GM23338 (cell line): ENCODE data around the gene TLNRD1. TPM values are rescaled to one million over a fixed set of nuclear protein-coding genes. Genes with fewer than 3 reads are reported as not detected.
A peak's percentile ranks its signal among the peaks of the same experiment; 100 is the strongest.

ENCODE experiments used
- ATAC-seq: fragments of 200-7000 bp; cut with Tn5 transposase; 3 replicates; pipeline ENCODE4 v1.9.1; 2020
- DNase-seq: peaks from one replicate; pipeline ENCODE4 v3.0.0-alpha.2; 2015; ENCODE audit warnings: low spot score
- H2AFZ ChIP-seq: fragments of 200-600 bp; sonication (generic); 2 replicates; pipeline ENCODE4 v1.8.0; 2016; ENCODE audit warnings: antibody characterized with exemption, mild to moderate bottlenecking, moderate library complexity
- H3F3A ChIP-seq: fragments of 200-600 bp; sonication (generic); replicated peaks from 2 replicates; pipeline ENCODE4 v1.8.0; 2017; ENCODE audit warnings: antibody characterized with exemption, mixed run types, low read depth
- H3K27ac ChIP-seq: fragments of 200-600 bp; sonication (generic); 2 replicates; pipeline ENCODE4 v1.6.1; 2016; ENCODE audit warnings: low read depth
- H3K27me3 ChIP-seq: fragments of 200-600 bp; sonication (generic); 2 replicates; pipeline ENCODE4 v1.8.0; 2016; ENCODE audit warnings: mild to moderate bottlenecking, mixed run types, moderate library complexity; ENCODE audit not compliant: insufficient read depth
- H3K36me3 ChIP-seq: fragments of 200-600 bp; sonication (generic); 2 replicates; pipeline ENCODE4 v1.8.0; 2016; ENCODE audit warnings: mild to moderate bottlenecking; ENCODE audit not compliant: insufficient read depth
- H3K4me1 ChIP-seq: fragments of 200-600 bp; sonication (generic); 2 replicates; pipeline ENCODE4 v1.8.0; 2016; ENCODE audit warnings: mild to moderate bottlenecking, moderate library complexity; ENCODE audit not compliant: insufficient read depth
- H3K4me2 ChIP-seq: fragments of 200-600 bp; sonication (generic); 2 replicates; pipeline ENCODE4 v1.7.1; 2017; ENCODE audit warnings: mixed run types
- H3K4me3 ChIP-seq: fragments of 200-600 bp; sonication (generic); 2 replicates; pipeline ENCODE4 v1.6.1; 2016; ENCODE audit warnings: mixed run types
- H3K79me2 ChIP-seq: fragments of 200-600 bp; sonication (generic); replicated peaks from 2 replicates; pipeline ENCODE4 v1.8.0; 2017; ENCODE audit warnings: mild to moderate bottlenecking; ENCODE audit not compliant: insufficient read depth
- H3K9me2 ChIP-seq: fragments of 200-600 bp; sonication (generic); 2 replicates; pipeline ENCODE4 v1.8.0; 2017; ENCODE audit not compliant: insufficient read depth
- H4K20me1 ChIP-seq: fragments of 200-600 bp; sonication (generic); replicated peaks from 2 replicates; pipeline ENCODE4 v1.8.0; 2017; ENCODE audit warnings: mild to moderate bottlenecking; ENCODE audit not compliant: insufficient read depth
- H3K27ac Mint-ChIP-seq: 2 replicates; pipeline ENCODE4 v1.8.0; 2020; ENCODE audit warnings: inconsistent platforms, mild to moderate bottlenecking, moderate library complexity, mixed read lengths
- H3K27me3 Mint-ChIP-seq: 3 replicates; pipeline ENCODE4 v1.8.0; 2022; ENCODE audit warnings: low read depth, mild to moderate bottlenecking, moderate library complexity, mixed read lengths, inconsistent platforms; ENCODE audit not compliant: insufficient read depth, poor library complexity
- H3K36me3 Mint-ChIP-seq: 3 replicates; pipeline ENCODE4 v1.8.0; 2021; ENCODE audit warnings: low read depth, mild to moderate bottlenecking, inconsistent platforms, moderate library complexity, mixed read lengths
- H3K4me1 Mint-ChIP-seq: 3 replicates; pipeline ENCODE4 v1.8.0; 2020; ENCODE audit warnings: mild to moderate bottlenecking, inconsistent platforms, mixed read lengths
- H3K4me3 Mint-ChIP-seq: 3 replicates; pipeline ENCODE4 v1.8.0; 2021; ENCODE audit warnings: moderate library complexity, mild to moderate bottlenecking, inconsistent platforms, mixed read lengths
- H3K9me3 Mint-ChIP-seq: 3 replicates; pipeline ENCODE4 v1.8.0; 2020; ENCODE audit warnings: moderate library complexity, mild to moderate bottlenecking, inconsistent platforms, mixed read lengths
- EZH2 ChIP-seq: fragments of 200-600 bp; sonication (generic); IDR thresholded peaks from one replicate; pipeline ENCODE4 v1.8.0; 2017; ENCODE audit warnings: antibody characterized with exemption, mild to moderate bottlenecking, low read depth; ENCODE audit not compliant: unreplicated experiment
- EZH2phosphoT487 ChIP-seq: fragments of 200-600 bp; sonication (generic); IDR thresholded peaks from one replicate; pipeline ENCODE4 v1.8.1; 2018; ENCODE audit warnings: antibody characterized with exemption; ENCODE audit not compliant: unreplicated experiment
- JUNB ChIP-seq: IDR thresholded peaks from one replicate; pipeline ENCODE4 v1.6.1; 2016; ENCODE audit warnings: antibody characterized with exemption; ENCODE audit not compliant: unreplicated experiment
- NANOG ChIP-seq: IDR thresholded peaks from 2 replicates; pipeline ENCODE4 v1.6.1; 2016; ENCODE audit warnings: antibody characterized with exemption, borderline replicate concordance
- POLR2AphosphoS5 ChIP-seq: IDR thresholded peaks from 2 replicates; pipeline ENCODE4 v1.6.1; 2016; ENCODE audit warnings: antibody characterized with exemption, low read depth
- STAT1 ChIP-seq: IDR thresholded peaks from one replicate; pipeline ENCODE4 v1.6.1; 2016; ENCODE audit warnings: antibody characterized with exemption; ENCODE audit not compliant: unreplicated experiment
- ZNF114 ChIP-seq: fragments of 250-450 bp; sonication (Bioruptor Pico); IDR thresholded peaks from 2 replicates; pipeline ENCODE4 v1.5.0; 2020; ENCODE audit warnings: mild to moderate bottlenecking, moderate library complexity
- ZNF331 ChIP-seq: fragments of 250-450 bp; sonication (Bioruptor Pico); IDR thresholded peaks from 2 replicates; pipeline ENCODE4 v1.5.0; 2020; ENCODE audit warnings: low read depth, mild to moderate bottlenecking, moderate library complexity
- polyA plus RNA-seq: library from polyadenylated mRNA; unstranded; fragments of >200 nt; fragmentation: Nextera tagmentation; extraction: Ambion mirVana; gene quantifications from 2 replicates; pipeline ENCODE4 v1.2.1, GENCODE V29; 2016
- total RNA-seq: library from RNA; depleted of rRNA; stranded (reverse); fragments of >200 nt; shearing (Covaris generic); gene quantifications from 2 replicates; pipeline ENCODE4 v1.2.3, GENCODE V29; 2014
- TF ChIP-seq, protein P1 (sequence below): IDR thresholded peaks from one replicate; pipeline ENCODE4 v1.6.1; 2018; ENCODE audit warnings: antibody characterized with exemption; ENCODE audit not compliant: unreplicated experiment
- TF ChIP-seq, protein P2 (sequence below): IDR thresholded peaks from 2 replicates; pipeline ENCODE4 v1.6.1; 2016; ENCODE audit warnings: antibody characterized with exemption
- TF ChIP-seq, protein P3 (sequence below), 2 experiments: fragments of 200-600 bp in 1 of 2; sonication (generic) in 1 of 2; conservative IDR thresholded peaks; 2 replicates each; pipeline versions ENCODE4 v1.5.1 to v1.6.1; 2016 to 2017; ENCODE audit warnings: antibody characterized with exemption in 2 of 2, low read depth in 2 of 2, mild to moderate bottlenecking in 2 of 2, moderate library complexity in 1 of 2

TLNRD1 gene
- total and polyA plus RNA-seq, 2 experiments from 2014 or later, result 6.7 to 27.3 TPM

DNA sequence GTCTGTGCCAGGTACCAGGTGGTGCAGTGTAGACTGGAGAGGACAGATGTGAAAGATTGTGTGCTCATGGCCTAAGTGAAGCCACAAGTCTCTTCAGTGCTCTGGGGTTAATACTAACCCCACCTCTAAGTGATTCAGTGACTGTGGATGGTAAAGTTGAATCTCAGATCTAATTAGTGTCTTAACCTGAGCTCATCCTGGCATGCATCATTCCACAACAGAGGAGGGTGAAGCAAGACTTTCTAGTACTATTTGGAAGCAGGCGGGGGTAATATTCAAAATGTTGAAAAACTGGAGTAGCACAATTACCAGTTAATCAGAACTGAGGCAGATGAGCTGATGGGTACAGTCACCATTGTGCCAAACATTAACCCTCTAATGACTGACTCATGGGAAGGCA lies 8.3 kb upstream of the TLNRD1 start:
- peaks cover 4% of the 10 kb centered on the region for H3K27me3 Mint-ChIP-seq
- peaks cover 19% of the 10 kb centered on the region for H3K4me1 ChIP-seq
- no peaks in the 10 kb centered on the region for H3K27me3 ChIP-seq
- H3K9me3 Mint-ChIP-seq, result no peaks in the 10 kb centered on the region
- no peak overlapping the region for H3K27ac Mint-ChIP-seq
- peak overlapping the region; percentile 35; the same call in 1 of the 2 replicates for H2AFZ ChIP-seq
- H3K4me3 Mint-ChIP-seq, result no peak overlapping the region
- no peak overlapping the region for H3K27ac ChIP-seq
- H3K4me1 Mint-ChIP-seq, result peaks cover 18% of the 10 kb centered on the region
- ATAC-seq, result no peak
- no peak overlapping the region for H3K4me3 ChIP-seq
- H4K20me1 ChIP-seq, result peaks cover 6% of the 10 kb centered on the region
- H3K9me2 ChIP-seq, result no peaks in the 10 kb centered on the region
- TF ChIP-seq ZNF114 (CRISPR knock-in tag) (no peak), STAT1 (no peak), NANOG (no peak), POLR2AphosphoS5 (no peak), JUNB (no peak), EZH2phosphoT487 (no peak), ZNF331 (CRISPR knock-in tag) (no peak), EZH2 (no peak)
- TF ChIP-seq, protein P1, sequence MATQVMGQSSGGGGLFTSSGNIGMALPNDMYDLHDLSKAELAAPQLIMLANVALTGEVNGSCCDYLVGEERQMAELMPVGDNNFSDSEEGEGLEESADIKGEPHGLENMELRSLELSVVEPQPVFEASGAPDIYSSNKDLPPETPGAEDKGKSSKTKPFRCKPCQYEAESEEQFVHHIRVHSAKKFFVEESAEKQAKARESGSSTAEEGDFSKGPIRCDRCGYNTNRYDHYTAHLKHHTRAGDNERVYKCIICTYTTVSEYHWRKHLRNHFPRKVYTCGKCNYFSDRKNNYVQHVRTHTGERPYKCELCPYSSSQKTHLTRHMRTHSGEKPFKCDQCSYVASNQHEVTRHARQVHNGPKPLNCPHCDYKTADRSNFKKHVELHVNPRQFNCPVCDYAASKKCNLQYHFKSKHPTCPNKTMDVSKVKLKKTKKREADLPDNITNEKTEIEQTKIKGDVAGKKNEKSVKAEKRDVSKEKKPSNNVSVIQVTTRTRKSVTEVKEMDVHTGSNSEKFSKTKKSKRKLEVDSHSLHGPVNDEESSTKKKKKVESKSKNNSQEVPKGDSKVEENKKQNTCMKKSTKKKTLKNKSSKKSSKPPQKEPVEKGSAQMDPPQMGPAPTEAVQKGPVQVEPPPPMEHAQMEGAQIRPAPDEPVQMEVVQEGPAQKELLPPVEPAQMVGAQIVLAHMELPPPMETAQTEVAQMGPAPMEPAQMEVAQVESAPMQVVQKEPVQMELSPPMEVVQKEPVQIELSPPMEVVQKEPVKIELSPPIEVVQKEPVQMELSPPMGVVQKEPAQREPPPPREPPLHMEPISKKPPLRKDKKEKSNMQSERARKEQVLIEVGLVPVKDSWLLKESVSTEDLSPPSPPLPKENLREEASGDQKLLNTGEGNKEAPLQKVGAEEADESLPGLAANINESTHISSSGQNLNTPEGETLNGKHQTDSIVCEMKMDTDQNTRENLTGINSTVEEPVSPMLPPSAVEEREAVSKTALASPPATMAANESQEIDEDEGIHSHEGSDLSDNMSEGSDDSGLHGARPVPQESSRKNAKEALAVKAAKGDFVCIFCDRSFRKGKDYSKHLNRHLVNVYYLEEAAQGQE, result no peak
- TF ChIP-seq, protein P2, sequence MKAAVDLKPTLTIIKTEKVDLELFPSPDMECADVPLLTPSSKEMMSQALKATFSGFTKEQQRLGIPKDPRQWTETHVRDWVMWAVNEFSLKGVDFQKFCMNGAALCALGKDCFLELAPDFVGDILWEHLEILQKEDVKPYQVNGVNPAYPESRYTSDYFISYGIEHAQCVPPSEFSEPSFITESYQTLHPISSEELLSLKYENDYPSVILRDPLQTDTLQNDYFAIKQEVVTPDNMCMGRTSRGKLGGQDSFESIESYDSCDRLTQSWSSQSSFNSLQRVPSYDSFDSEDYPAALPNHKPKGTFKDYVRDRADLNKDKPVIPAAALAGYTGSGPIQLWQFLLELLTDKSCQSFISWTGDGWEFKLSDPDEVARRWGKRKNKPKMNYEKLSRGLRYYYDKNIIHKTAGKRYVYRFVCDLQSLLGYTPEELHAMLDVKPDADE, result no peak
- TF ChIP-seq, protein P3, sequence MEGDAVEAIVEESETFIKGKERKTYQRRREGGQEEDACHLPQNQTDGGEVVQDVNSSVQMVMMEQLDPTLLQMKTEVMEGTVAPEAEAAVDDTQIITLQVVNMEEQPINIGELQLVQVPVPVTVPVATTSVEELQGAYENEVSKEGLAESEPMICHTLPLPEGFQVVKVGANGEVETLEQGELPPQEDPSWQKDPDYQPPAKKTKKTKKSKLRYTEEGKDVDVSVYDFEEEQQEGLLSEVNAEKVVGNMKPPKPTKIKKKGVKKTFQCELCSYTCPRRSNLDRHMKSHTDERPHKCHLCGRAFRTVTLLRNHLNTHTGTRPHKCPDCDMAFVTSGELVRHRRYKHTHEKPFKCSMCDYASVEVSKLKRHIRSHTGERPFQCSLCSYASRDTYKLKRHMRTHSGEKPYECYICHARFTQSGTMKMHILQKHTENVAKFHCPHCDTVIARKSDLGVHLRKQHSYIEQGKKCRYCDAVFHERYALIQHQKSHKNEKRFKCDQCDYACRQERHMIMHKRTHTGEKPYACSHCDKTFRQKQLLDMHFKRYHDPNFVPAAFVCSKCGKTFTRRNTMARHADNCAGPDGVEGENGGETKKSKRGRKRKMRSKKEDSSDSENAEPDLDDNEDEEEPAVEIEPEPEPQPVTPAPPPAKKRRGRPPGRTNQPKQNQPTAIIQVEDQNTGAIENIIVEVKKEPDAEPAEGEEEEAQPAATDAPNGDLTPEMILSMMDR (conservative IDR thresholded peaks at IDR 0.05; ENCODE audit: low read depth in 2 of 2), result no peak
- H3K4me2 ChIP-seq, result no peak overlapping the region
- H3F3A ChIP-seq, result no peaks in the 10 kb centered on the region
- H3K79me2 ChIP-seq, result peaks cover 20% of the 10 kb centered on the region
- DNase-seq, result no peak
- no peaks in the 10 kb centered on the region for H3K36me3 Mint-ChIP-seq
- H3K36me3 ChIP-seq, result no peaks in the 10 kb centered on the region
